PFSK-1 (cell line): ENCODE measurements around the gene TMPRSS4.

Experiments used
- FOXP2 ChIP-seq: optimal IDR thresholded peaks from 2 replicates; pipeline ENCODE3; 2011; ENCODE audit warnings: borderline replicate concordance, control low read depth, inconsistent platforms; ENCODE audit not compliant: insufficient read depth; ENCODE audit errors: extremely low read length, extremely low read depth
- POLR2AphosphoS5 ChIP-seq: IDR thresholded peaks from 2 replicates; pipeline ENCODE4 v1.6.1; 2012; ENCODE audit warnings: low read depth, mild to moderate bottlenecking, control low read depth, low read length, moderate library complexity
- SIN3A ChIP-seq: IDR thresholded peaks from 2 replicates; pipeline ENCODE4 v1.6.1; 2012; ENCODE audit warnings: mild to moderate bottlenecking, low read length, moderate library complexity, borderline replicate concordance; ENCODE audit not compliant: insufficient read depth
- TAF1 ChIP-seq: IDR thresholded peaks from 2 replicates; pipeline ENCODE4 v1.6.1; 2012; ENCODE audit warnings: low read length, control low read depth, borderline replicate concordance; ENCODE audit not compliant: insufficient read depth
- TF ChIP-seq, protein P1 (sequence below), 2 experiments: IDR thresholded peaks; 2 replicates each; pipeline versions ENCODE4 v1.6.1 to v1.8.0; 2011 to 2012; ENCODE audit warnings: low read depth in 2 of 2, low read length in 2 of 2, control low read depth in 1 of 2, inconsistent platforms in 1 of 2, mild to moderate bottlenecking in 1 of 2, moderate library complexity in 1 of 2; ENCODE audit not compliant: insufficient read depth in 1 of 2

Gene TMPRSS4

DNA sequence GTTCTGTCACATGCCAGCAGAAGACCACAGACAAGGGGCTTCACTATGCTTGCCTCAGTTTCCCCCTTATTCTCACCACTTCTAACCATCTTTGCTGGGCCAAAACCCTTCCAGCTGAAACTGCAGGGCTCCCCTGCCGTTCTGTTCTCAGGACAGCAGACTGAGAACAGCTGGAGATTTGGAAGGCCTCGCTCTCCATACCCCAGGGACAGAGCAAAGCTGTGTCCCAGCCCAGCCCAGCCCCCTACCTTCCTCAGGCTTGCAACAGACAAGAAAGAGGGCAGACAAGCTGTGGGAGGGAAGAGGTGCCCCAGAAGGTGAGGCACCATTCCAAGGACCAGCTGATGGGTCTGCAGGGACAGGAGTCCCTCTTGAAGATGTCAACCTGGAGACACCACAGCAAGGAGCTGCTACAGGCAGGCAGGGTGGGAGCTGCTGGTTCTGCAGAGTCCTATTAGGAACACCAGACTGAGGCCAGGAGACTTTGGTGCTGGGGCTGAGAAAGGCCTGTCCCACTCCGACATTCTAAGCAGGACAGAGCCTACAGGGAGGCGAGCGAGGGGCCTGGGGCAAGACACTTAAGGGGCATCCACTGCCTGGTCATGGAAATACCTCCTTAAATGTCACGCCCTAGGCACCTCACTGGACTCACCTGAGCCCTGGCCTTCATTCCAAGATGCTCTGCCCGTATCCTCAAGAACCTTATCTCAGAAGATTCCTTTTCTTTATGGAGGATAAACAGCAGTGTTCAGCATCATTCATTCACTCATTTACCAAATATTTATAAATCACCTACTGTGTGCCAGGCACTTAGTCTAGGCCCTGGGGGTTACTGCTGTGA lies 92.6 kb downstream of the TMPRSS4 start:
- TF ChIP-seq TAF1: no peak
- TF ChIP-seq POLR2AphosphoS5: no peak
- TF ChIP-seq, protein P1, sequence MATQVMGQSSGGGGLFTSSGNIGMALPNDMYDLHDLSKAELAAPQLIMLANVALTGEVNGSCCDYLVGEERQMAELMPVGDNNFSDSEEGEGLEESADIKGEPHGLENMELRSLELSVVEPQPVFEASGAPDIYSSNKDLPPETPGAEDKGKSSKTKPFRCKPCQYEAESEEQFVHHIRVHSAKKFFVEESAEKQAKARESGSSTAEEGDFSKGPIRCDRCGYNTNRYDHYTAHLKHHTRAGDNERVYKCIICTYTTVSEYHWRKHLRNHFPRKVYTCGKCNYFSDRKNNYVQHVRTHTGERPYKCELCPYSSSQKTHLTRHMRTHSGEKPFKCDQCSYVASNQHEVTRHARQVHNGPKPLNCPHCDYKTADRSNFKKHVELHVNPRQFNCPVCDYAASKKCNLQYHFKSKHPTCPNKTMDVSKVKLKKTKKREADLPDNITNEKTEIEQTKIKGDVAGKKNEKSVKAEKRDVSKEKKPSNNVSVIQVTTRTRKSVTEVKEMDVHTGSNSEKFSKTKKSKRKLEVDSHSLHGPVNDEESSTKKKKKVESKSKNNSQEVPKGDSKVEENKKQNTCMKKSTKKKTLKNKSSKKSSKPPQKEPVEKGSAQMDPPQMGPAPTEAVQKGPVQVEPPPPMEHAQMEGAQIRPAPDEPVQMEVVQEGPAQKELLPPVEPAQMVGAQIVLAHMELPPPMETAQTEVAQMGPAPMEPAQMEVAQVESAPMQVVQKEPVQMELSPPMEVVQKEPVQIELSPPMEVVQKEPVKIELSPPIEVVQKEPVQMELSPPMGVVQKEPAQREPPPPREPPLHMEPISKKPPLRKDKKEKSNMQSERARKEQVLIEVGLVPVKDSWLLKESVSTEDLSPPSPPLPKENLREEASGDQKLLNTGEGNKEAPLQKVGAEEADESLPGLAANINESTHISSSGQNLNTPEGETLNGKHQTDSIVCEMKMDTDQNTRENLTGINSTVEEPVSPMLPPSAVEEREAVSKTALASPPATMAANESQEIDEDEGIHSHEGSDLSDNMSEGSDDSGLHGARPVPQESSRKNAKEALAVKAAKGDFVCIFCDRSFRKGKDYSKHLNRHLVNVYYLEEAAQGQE (IDR thresholded peaks at IDR 0.05; ENCODE audit: insufficient read depth in 1 of 2, low read depth in 2 of 2, low read length in 2 of 2): no peak
- no peak for TF ChIP-seq FOXP2
- no peak for TF ChIP-seq SIN3A

- TF ChIP-seq, protein P1 (IDR thresholded peaks at IDR 0.05; ENCODE audit: insufficient read depth in 1 of 2, low read depth in 2 of 2, low read length in 2 of 2): no peak
- no peak for TF ChIP-seq TAF1
- TF ChIP-seq FOXP2: no peak
- TF ChIP-seq POLR2AphosphoS5: no peak
- TF ChIP-seq SIN3A: no peak
These were observed 93.4 kb downstream of the TMPRSS4 start for GRCh38 chr11:118170231-118170630.

- TF ChIP-seq FOXP2: no peak
- no peak for TF ChIP-seq POLR2AphosphoS5
- TF ChIP-seq, protein P1 (IDR thresholded peaks at IDR 0.05; ENCODE audit: insufficient read depth in 1 of 2, low read depth in 2 of 2, low read length in 2 of 2): no peak
- no peak for TF ChIP-seq TAF1
- no peak for TF ChIP-seq SIN3A
These were observed 94.0 kb downstream of the TMPRSS4 start for GRCh38 chr11:118170882-118171268.
